ENCODE results near the gene ANKRD12.
"Not testable (repeated sequence)": the region's sequence is repeated elsewhere in the genome, so short reads cannot be mapped to it uniquely, and the experiment has no call there.

ANKRD12 gene

GRCh38 chr18:9234528-9234927 lies 97.9 kb downstream of the ANKRD12 start:
- DNase-seq: no peak

DNA sequence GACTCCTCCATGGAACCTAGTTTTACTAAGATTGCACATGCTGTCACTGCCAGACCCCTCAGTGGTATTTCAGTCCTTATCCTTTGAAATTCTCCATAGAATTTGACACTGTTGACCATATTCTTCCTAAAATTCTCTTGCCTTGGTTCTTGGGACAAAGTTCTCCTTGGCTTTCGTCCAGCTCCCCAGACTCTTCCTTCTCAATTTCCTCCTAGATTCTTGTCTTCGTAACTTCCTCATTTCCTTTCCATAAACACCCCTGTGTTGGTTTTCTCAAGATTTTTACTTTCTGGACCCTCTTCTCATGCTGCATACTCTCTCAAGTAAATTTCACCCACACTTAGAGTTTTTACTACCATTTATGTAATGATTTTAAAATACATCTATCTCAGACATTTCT lies 101.4 kb downstream of the ANKRD12 start:
- no peak for DNase-seq

- DNase-seq: no peak
Measured at GRCh38 chr18:9239720-9240119, 103.1 kb downstream of the ANKRD12 start.

- no peak for DNase-seq
Measured at GRCh38 chr18:9240270-9240669, 103.7 kb downstream of the ANKRD12 start.

- DNase-seq: no peak
Measured at GRCh38 chr18:9243029-9243428, 106.4 kb downstream of the ANKRD12 start.

GRCh38 chr18:9244376-9244775 lies 107.8 kb downstream of the ANKRD12 start:
- DNase-seq: no peak

GRCh38 chr18:9248661-9249060 lies 112.1 kb downstream of the ANKRD12 start:
- no peak for DNase-seq

DNA sequence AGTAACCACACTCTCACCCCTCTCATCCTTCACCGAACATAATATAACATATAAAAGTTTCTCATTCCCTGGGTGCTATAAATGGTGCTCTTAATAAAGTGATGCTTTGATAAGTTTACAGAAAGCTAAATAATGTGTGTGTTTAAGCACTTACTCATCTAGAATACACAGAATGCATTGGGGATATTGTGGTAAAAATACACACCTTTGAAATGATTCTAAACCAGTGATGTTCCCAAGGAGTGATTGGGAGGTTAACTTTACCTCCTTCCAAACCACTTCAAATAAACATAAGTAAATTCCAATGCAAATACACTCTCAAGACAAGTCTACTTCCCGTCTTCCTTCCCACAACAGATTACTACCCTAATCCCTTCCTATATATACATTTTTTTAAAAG lies 112.7 kb downstream of the ANKRD12 start:
- no peak for DNase-seq

DNA sequence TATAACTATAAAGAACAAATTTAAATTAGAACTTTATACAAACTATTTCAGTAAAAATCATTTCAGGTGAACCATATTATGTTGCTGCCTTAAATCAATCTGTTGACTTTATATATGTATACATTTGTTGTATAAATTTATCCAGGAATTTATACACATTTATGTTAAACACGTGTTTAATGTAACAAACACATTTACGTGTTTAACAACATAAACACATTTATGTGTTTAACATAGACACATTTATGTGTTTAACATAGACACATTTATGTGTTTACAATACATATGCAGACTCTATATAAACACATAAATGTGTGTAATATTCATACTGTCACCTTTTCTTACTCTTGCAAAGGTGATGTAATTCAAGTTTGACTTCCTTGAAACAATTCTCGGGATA lies 122.6 kb downstream of the ANKRD12 start:
- no peak for DNase-seq

DNA sequence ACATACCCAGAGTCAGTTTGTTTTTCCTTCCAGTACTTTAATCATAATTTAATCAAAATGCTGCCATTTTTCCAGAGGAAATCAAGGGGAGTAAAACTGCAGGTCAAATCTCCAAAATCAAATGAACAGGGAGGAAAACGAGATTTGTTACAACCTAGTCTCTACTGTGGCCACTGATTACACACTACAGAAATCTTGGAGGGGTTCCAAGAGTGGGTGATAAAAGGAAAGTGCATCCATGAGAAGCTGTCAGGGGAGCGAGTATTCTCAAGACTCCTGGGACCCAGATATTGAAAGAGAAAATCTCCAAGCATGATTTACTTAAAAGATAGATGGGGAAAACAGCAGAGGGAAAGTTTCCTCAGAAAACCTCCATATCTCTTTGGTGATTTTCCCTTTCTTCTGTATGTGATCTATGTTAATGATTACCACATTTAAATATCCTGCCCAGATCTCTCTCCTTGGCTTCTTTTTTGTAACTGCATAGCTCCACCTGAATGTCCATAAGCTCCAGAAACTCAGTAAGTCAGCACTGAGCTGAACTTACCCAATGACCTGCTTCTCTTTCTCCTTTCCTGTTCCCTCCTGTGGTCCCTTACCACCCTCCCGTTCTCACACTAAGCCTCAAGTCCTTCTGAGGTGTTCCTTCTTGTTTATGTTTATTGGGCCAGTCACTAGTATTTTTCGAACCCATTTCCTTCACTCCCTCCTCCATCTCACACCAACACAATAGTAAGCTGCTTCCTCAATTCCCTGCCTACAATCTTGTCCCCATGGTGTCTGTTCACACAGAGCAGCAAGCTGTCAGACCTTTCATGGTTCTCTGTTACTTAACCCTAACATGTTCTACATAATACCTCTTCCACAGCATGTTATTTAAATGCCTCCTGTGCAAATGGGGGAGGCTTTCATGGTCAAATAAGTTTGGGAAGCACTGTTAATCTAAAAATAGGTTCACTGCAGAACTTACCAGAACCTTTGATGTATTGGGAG lies 124.1 kb downstream of the ANKRD12 start:
- DNase-seq: no peak

DNA sequence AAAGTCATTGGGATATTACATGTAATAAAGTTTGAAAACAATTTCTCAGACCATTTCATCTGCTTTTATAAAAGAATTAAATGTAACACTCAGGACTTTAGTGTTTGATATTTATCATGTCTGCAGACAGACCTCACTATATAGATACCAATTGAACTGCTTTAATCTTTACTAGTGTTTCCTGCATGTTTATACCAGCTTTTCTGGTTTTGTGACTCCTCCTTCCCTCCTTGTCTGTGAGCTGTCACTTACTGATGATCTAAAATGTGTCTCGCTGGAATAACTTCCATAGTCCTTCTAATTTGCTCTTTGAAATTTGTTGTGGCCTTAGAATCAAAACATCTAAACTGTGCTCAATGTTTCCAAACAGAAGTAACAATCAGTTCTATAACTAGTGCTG lies 126.7 kb downstream of the ANKRD12 start:
- no peak for DNase-seq

DNA sequence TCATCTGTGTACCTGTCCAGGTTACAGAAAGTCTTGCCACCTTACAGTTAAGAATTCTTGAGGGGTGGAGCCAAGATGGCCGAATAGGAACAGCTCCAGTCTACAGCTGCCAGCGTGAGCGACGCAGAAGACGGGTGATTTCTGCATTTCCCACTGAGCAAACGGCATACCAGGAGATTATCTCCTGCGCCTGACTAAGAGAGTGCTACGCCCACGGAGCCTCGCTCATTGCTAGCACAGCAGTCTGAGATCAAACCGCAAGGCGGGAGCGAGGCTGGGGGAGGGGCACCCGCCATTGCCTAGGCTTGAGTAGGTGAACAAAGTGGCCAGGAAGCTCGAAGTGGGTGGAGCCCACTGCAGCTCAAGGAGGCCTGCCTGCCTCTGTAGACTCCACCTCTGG lies 128.2 kb downstream of the ANKRD12 start:
- DNase-seq: not testable (repeated sequence)

- no peak for DNase-seq
Measured at GRCh38 chr18:9273221-9273620, 136.6 kb downstream of the ANKRD12 start.

DNA sequence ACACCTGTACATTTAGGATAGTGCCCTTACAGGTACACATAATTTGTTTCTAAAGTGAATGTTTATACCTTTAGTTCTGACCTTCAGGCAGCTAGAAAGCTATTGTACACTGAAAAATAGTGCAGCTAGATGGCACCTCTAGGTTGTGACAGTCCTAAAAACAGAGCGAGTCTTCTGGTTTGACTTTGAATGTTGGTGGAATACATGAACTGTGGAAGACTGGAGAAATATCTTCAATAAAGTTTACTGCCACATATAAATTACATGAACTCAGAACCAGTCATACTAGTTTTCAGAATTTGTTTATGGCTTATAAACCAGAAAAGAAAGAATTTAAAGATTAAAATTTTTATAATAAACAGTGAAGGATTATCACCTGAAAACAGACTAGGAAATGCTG lies 139.3 kb downstream of the ANKRD12 start:
- no peak for DNase-seq

- no peak for DNase-seq
Measured at GRCh38 chr18:9278028-9278427, 141.4 kb downstream of the ANKRD12 start.

- no peak for DNase-seq
Measured at GRCh38 chr18:9280849-9281248, 144.3 kb downstream of the ANKRD12 start.

DNA sequence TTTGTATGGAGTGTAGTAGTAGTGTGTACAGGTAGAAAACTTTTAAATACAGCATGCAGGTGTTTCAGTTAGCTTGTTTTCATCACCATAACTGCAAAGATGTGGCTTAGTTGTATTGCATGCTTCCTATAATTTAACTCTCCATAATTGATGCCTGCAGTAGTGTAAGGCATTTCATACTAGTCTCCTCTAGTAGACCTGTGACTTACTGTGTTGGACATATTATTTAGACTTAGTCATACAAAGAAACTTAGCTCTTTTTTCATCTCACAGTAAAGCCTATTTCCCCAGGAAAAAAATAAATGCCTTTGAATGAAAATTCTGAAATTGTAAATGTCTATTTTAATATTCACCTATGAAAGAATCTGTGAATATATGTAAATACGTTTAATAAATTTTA lies 145.2 kb downstream of the ANKRD12 start:
- no peak for DNase-seq

DNA sequence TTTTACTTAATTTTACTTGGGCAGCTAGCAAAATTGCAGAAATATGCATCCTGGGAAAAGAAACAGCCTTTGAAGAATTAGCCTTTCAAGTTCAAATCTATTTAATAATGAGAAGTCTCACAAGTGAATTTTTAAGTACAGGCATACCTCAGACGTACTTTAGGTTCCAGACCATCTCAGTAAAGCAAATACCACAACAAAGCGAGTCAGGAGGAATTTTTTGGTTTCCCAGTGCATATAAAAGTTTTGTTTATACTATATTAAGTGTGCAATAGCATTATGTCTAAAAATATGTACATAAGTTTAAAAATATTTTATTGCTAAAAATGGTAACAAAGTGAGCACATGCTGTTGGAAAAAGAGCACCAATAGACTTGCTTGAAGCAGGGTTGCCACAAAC lies 147.2 kb downstream of the ANKRD12 start:
- no peak for DNase-seq

DNA sequence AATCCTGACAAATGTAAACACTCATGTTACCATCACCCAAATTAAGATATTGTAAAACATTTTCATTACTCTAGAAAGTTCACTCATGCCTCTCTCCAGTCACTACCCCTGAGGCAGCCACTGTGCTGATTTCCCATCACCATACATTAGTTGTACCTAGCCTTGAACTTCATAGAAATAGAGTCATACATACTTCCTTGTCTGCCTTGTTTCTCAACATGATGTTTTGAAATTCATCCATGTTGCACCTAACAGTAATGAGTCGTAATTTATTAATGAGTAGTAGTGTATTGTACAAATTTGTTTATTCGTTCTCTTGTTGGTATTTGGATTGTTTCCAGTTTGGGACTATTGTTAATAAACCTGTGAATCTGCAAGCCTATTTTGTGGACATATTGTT lies 149.0 kb downstream of the ANKRD12 start:
- no peak for DNase-seq

GRCh38 chr18:9287036-9287435 lies 150.5 kb downstream of the ANKRD12 start:
- DNase-seq: no peak

DNA sequence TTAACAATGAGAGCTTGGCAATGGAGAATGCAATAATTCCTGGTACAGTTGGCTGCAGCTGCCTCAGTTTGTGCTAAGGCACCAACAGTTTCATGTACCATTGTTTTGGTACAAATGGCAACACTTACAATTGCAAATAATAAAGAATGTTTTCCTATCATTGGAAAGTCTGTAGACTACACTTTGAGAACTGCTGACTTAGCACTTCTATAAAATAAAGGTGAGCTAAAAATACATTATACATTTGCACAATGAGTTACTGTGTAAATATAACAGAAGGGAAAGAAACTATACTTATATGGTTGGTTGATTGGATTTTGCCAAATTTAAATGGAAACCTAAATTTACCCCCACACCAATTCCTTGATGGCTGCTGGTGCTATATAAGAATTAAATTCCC lies 153.1 kb downstream of the ANKRD12 start:
- no peak for DNase-seq

- DNase-seq: no peak
Measured at GRCh38 chr18:9290156-9290555, 153.6 kb downstream of the ANKRD12 start.

GRCh38 chr18:9292047-9292446 lies 155.5 kb downstream of the ANKRD12 start:
- DNase-seq: no peak

DNA sequence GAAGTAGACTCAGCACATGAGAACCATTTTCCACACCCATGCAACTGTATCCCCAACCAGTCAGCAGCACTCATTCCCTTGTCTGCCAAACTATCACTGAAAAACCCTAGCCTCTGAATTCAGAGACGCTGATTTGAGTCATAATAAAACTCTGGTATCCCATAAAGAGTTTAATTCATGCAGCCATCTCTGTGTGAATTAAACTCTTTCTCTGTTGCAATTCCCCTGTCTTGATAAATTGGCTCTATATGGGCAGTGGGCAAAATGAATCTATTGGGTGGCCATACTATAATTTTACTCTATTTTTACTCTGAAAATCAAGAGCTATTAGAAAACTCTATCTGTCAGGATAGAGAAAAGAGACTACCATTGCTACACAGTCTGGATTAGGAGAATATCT lies 157.4 kb downstream of the ANKRD12 start:
- DNase-seq: no peak
